CD4-positive, alpha-beta T cell treated with Interleukin-21 for 1 hour (primary cell): Measurements from ENCODE around the gene SLF1.

ENCODE experiments used
- DNase-seq: peaks from one replicate; pipeline ENCODE4 v3.0.0-alpha.2; 2020

The SLF1 gene

DNA sequence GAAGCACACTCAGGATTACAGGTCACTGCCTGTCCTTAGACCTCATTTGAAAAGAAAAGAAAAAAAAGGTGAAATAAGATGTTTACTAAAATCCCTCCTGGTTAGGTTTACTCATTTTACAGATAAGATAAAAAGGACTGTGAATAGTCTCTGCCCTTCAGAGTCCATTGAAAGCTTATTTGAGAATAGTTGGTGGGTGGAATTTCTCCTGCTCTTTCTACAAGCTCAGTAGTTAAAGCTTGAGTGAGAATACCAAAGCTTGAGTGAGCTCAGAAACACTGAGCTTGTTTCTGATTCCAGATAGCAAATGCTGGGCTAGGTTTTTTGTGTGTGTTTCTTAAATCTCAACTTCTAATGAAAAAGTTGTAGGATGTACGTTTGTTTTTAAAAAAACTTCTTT, 106.7 kb downstream of the SLF1 start:
- DNase-seq, result no peak

DNA sequence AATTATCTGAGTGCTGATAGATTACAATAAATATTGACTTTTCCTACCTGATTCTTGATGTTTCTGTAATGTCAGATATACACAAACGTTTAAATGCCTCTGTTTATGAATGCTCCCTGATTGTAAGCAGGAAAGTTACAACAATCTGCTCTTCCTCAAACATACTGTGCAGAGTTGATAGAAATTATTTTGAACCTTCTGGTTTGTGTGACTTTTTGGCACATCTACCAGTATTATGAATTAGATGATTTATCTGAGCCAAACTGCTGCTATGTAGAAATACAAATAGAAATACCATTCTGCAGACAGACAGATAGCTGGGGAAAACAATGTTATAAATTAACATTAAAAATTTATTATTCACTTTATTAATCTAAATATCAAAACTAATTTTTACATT, 113.0 kb downstream of the SLF1 start:
- DNase-seq, result no peak

DNA sequence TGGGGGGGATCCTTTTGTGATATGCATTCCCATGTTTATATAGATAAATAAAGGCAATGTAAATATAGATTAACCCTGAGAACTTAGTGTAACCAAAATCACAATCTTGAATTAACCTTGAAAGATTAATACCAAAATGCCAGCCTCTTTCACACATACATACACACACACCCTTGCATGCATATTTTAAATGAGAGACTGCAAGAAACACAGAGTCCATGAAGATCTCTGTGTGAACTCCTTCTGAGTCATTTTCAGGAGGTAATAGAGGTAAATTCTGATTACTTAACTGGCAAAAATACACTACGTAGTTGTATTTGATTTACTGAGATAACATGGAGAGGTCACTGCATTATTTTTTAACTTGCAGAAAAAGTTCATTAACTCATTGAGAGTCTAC, 118.0 kb downstream of the SLF1 start:
- no peak for DNase-seq

DNA sequence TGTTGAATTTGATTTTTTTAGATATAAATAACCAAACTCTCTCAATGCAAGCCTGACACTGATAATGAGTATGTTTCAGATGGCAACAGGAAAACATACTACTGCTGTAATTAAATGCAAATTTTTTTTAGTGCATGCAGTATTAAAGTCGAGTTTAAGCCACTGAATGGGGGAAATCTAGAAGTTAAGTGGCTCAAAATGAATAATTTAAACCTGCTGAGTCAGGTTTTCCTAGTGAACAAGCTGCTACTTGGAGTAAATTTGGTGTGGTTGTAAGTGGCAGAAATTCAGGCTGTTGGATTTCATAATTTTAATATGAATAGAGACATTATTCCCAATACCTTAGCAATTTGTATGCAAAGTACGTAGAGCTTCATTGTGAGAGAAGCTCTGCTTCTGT, 121.8 kb downstream of the SLF1 start:
- DNase-seq, result no peak

DNA sequence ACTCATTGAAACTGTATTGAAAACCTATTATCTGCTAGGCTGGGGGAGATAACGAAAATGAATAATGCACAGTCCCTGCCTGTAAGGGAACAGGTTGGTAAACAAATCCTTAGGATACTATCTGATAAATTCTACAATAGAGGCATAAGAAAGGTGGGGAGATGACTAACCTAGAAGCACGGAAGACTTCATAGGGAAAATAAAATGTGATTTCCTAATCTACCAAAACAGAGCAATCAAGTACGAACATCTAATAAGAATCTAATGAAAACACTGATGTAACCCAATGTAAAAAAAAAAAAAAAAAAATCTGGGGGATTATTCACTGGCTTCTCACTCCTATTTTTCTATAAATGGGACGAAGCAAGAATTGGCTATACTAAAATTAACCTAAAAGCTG, 124.4 kb downstream of the SLF1 start:
- no peak for DNase-seq

DNA sequence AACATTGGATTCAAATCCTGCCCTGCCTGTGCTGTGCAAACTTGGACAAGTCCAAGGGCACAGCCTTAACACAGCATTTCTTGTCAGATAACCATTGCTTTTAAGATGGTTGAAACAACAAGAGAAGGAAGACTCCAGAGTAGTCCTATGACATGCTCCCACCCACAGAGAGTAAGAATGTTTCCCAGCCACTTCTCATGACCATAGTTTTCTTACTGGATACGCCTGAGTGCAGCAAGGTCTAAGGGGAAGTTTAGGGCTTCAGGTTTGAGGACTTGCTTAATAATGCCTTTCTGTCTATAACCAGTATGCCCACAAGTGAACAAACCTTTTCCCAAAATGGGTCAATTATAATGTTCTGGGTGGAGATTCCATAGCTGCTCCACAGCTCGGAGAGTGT, 126.4 kb downstream of the SLF1 start:
- DNase-seq, result no peak

DNA sequence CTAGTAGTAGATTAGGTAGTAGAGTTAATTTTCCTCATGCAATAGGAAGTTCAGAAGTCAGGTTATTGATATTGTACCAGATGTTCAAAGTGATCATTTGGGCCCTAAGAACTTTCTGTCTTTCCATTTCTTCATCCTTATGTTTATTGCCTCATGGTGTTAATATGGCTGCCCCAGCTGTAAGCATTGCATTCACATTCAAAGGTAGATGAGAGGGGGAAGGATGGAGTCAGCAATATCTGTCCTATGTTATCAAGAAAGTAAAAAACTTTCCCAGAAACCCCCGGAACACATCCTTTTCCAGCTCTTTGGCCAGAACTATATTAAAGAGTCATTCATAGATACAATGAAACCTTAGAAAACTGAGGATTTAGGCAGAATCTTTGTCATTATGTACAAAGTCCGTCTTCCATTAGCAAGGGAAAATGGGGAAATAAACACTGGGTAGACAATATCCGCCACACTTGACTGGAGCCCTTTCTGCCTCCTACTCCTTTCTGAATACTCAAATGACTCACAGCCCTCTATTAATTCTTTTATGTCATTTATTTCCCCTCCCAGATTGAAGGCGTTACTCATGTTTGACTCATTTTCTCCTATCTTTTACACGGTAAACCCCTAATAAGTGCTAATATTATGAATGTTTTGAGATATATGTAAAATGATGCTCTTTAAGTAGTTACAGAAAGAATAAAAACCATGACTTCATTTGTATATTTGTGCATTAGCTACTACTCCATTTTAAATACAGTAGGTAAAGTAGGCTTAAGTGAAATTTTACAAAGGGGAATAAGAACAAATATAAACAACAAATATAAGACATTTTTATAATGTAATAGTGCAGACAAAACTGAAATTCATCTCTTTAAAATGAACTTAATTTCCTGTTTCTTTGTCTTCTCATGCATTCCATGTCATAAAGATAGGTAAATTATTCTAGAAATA, 127.6 kb downstream of the SLF1 start:
- no peak for DNase-seq

DNA sequence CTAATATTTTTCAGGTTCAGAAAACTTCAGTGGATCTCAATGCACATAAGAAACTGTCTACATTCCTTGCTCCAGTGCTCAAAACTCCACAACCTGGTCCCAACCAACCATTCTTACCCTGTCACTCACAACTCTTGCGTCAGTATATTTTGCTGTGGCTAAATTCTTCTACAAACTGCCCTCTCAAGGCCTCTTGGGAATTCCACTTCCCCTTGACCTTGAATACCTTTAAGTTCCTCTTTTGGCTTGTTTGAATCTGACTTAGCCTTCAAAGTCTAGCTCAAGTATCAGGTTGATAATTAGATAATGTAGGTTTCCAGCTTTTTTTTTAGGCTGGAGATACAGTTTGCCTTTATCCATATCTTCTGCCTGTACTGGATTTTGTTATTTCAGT, 128.3 kb downstream of the SLF1 start:
- no peak for DNase-seq
